DMS79 (cell line): ENCODE measurements around the gene ZNF536.
"Not testable (repeated sequence)": the region's sequence is repeated elsewhere in the genome, so short reads cannot be mapped to it uniquely, and the experiment has no call there.

Experiments
- DNase-seq: peaks from one replicate; lab custom pipeline; 2025; lab: John Stamatoyannopoulos, UW

Gene ZNF536

DNA sequence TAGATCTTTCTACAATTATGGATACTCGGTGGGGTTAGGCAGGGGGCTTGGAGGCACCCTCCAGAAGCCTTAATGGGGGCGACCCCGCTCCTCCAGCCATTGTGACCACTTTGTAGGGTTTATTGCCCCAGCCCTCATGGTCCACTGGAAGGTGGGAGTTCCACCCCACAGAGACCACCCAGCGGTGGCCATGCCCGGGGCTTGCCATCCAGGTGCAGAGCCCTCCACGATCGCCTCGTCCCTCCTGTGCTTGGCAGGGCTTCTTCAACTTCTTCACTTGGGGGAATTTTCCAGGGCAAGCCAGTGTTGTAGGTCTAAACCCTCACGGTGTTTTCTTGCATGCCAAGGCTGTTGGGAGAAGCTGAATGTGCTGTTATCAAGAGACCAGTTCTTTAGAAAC lies 16.1 kb downstream of the ZNF536 start:
- DNase-seq = no peak

DNA sequence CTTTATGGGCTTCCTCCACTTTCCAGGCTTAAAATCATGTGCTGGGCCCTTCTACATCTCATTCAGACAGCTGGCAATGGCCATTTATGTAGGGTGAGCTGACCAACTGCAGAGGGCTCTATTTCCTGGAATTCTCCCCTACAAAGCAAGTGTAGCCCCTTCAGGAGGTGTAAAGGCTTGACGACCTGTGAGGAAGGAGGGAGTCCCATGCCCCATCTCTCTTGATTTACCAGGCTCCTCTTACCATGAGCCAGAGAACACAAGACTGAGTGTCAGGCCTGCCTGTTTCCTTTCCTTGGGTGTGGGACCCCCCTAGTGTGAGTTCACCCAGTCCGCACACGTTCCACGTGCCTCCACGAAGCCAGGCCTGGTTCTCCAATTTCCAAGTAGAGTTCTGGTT lies 16.6 kb downstream of the ZNF536 start:
- DNase-seq = no peak

DNA sequence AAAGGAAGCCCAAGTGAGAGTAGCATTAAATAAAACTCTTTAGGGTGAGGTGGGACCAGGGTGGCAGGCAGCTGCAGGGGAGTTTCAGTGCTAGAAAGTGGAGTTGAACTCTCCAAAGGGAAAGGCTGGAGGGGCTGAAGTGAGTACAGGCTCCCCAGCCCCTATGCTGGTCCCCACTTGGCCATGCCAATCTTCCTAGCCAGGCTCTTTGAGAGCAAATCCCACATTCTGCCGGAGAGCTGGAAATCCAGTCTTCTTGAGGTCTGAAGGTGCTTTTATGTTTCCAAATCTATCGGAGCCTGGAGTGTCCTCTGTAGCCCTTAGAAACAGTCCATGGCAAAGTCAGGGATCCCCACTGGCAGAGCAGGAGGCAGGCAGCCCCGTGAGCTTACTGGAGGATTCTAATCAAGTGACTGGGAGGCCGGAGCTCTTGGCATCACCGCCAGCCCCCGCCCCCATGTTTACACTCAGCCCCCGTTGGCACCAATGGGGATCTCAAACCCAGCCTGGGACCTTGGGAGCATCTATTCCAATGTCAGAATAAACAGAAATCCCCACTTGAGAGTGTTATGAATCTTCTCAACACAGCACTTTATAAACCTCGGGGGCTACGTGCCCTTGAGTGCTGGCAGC lies 18.3 kb downstream of the ZNF536 start:
- DNase-seq = no peak

DNA sequence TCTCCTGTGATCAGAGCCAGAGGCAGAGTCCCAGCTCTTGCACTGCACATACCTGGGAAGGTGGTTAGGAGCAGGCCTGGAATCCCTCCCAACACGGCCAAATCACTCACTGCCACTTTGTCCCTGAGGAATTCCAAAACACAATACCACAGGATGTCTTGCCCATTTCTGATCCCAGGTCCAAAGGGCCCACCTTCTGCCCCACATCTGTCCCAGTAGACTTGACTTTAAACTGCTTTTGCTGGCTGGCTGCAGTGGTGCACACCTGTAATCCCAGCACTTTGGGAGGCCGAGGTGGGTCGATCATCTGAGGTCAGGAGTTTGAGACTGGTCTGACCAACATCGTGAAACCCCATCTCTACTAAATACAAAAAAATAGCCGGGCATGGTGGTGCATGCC lies 18.9 kb downstream of the ZNF536 start:
- no peak for DNase-seq

DNA sequence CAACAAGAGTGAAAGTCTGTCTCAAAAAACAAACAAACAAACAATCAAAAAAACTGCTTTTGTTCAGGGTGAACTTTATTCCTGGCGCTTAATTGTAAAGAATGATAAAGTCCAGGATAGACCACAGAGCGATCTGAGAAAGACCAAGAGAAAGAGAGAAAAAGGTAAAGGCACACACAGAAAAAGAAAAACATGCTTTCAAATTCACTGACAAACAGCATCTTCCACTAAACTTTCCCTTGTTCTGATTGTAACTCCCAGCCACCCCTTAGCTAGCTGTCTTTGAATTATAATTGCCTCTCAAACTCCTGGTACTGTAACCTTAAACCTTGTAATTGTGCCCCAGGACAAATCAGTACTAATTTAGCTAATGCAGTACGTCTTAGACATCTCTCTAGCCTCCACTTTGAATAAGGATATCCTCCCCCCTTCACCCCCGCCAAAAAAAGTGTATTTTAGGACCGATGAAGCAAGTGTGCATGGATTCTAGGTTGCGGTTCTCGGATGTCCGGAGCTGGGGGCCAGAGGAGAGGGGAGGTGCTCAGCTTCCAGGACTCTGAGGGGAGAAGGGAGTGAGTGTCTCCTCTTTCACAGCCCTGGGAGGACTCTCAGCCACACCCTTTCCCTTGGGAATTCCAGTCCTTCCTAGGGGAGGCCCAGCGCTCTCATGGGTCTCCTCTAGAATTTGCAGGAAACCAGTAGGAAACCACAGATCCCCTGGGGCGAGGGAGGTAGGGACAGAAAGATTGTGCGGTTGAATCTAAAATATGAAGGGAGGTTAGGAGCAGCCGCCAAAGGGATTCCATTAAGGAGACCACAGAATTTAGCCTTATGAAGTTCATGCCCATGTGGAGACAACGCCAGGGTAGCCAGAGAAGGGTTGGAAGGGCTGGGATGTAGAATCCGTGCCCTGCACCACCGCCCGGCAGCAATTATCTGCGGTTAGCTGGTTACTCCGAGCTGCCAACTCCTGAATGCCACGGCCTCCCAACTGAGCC lies 19.7 kb downstream of the ZNF536 start:
- DNase-seq = no peak

DNA sequence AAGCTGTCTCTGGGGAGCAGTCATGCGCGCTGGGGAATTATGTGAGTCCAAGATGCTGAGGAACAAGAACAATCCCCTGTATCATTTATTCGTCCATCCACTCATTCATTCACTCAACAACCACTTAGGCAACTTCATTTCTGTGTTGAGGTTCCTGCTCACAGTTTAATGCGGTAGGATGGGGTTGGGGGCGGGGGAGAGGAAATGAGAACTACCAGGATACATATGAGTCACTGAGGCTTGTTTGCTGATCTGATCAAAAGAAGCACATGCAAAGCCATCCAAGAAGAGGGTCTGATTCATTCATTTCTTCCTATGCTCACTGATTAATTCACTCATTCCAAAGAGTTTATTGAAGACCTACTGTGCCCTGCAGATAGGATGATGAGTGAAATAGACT lies 20.9 kb downstream of the ZNF536 start:
- DNase-seq = no peak

DNA sequence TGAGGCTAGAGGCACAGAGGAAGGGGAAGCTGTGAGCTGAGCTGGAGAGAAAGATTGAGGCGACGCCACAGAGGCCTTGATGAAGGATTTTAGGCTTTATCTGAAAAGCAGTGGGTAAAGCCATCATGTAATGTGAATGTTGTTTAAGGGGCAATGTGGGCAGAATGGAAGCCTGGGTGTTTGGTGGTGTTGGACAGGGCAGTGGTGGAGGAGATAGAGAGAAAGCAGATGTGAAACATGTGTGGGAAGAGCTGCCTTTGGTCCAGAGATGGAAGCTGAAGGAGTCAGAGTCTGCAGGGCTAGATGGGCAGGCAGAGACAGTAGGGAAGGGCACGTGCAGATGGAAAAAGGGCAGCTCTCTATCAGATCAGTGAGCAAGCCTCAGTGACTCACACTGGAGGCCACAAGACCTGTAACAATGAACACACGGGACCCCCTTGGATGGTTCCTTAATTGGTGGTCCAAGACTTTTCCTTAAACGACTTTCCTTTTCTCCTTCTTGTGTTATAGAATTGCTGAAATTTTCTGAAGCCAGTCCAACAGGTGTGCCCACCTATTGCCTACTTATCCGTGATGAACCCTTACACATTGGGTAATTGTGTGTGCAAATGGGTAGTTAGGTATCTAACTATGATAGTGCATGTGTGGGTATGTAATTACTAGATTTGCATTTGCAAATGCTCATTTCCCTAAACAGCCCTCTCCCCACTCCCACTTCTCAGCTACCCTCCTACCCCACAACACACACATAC lies 21.7 kb downstream of the ZNF536 start:
- no peak for DNase-seq

DNA sequence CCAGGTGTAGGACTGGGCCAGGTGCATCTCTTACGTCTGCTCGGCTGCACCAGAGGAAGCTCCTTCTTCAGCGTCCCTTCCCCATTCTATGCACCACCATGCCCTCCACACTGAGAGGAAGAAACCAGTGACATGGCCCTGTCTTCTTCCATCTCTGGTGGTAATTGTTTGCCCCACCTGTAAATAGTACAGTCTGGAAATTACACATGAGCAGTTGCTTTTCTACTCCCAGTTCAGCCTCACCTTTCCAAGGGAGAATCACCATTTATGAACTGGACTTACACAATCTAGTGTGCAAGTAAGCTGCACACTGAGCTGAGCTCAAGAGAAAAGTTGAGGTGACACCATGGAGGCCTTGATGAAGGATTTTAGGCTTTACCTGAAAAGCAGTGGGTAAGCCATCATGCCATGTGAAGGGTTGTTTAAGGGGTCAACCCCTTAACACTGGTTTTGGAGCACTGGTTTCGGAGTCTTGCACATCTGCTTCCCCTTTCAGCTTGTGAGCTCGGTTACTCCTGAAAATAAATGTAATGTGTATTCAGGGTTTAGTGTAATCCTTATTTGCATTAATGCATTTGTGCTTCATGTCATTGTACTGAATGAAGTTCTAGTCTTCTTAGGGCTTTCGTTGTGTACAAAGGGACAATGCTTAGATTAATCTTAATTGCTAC lies 22.4 kb downstream of the ZNF536 start:
- no peak for DNase-seq

DNA sequence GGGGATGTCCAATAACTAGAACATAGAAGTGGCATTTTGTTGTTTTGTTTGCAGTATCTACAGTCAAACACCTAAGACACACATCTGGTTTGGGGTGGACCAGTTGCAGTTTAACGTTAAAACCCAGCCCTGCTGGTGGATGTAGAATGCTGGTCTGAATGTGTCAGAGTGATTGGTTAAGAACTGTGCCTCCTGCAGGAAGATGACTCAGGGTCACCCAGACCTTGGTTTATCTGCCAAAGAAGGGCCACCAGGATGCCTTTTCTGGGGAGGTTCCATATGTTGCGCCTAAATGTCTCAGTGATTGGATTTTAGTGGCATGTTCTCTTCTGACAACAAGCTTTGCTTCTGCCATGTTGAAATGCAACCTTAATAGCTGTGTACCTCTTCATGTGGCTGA lies 23.1 kb downstream of the ZNF536 start:
- DNase-seq = no peak

DNA sequence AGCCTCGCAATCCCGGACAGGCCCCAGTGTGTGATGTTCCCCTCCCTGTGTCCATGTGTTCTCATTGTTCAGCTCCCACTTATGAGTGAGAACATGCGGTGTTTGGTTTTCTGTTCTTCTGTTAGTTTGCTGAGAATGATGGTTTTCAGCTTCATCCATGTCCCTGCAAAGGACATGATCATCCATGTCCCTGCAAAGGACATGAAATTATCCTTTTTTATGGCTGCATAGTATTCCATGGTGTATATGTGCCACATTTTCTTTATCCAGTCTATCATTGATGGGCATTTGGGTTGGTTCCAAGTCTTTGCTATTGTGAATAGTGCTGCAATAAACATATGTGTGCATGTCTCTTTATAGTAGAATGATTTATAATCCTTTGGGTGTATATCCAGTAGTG lies 26.4 kb downstream of the ZNF536 start:
- not testable (repeated sequence) for DNase-seq

DNA sequence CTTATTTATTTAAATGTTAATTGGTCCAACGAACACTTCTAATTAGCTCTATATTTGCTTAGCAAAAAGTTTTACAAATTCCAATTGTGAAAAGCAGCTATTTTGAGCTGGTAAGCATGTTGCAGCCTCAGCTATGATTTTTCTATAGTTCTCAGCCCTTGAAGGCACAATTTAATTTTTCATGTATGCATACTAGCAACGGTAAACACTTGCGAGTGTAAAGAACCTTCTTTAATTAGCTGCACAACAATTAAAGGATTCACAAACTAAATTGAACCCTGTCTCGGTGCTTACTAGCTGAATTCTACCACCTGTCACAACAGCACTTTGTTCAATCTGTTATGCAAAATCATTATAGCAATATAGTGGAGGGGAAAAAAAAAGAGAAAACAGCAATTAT lies 29.8 kb downstream of the ZNF536 start:
- DNase-seq = no peak

DNA sequence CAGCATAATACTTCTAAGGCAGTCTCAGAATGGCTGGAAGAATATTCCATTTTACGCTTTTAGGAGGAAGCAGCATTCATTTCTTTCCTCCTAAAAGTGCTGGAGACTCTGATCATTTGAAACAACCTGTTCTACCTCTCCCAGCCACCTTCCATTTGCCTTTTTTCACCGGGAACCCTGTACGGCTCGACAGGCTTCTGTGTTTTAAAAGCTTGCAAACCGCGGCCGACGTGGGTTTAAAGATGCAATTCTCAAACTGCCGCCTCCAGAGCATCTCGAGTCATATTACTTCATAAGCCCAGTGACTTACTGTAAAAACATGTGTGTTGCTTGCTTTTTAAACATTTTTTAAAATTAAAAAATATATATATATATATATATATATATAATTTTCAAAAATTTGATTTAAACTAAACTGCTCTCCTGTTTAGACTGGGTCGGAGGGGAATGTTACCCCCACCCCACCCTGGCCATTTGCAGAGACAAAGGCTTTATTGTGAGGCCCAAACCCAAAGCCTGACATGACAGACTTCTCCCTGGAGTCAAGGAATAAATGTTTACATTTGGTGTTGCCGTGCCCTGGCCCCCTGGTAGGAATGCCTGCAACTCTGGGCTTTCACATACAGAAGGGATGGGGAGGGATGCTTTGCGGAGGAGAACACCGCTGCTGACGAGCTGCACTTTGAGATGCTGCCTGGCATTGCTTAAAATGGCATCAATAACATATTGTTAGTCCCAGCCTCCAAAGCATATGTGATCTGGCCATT lies 30.4 kb downstream of the ZNF536 start:
- no peak for DNase-seq

DNA sequence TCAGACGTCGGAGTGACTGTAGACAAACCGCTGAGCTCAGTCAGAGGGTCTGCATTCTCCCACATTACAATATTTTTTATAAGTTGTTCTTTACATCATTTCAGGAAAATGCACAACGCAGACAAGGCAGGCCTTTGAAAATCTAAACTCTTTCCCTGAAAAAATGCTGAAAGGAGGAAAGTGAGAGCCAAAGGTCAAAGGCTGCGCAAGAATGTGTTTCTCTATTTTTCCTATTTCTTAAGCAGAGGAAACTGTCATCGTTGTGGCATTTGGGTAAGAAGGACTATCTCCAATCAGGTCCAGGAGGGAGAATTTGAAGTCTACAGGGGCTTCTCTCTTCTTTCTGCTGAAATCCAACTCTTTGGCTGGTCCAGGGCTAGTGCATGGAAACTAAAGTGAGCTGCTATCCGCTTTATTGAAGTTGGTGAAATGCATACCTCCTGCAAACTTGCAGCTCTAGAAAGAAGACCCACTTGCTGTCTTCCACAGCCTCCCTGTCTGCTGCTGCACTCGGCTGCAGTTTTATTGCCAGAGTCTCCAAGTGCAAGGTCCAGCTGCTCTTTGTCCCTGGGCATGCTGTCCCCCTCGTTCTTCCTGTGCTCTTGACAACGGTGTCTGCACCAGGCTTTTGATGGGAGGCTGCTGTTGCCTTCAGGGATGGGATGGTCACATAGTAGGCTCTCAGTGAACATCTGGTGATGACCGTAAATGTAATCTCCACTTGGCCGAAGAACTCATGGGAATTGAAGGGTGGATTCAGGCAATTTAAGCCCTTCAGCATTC lies 31.2 kb downstream of the ZNF536 start:
- DNase-seq = no peak

DNA sequence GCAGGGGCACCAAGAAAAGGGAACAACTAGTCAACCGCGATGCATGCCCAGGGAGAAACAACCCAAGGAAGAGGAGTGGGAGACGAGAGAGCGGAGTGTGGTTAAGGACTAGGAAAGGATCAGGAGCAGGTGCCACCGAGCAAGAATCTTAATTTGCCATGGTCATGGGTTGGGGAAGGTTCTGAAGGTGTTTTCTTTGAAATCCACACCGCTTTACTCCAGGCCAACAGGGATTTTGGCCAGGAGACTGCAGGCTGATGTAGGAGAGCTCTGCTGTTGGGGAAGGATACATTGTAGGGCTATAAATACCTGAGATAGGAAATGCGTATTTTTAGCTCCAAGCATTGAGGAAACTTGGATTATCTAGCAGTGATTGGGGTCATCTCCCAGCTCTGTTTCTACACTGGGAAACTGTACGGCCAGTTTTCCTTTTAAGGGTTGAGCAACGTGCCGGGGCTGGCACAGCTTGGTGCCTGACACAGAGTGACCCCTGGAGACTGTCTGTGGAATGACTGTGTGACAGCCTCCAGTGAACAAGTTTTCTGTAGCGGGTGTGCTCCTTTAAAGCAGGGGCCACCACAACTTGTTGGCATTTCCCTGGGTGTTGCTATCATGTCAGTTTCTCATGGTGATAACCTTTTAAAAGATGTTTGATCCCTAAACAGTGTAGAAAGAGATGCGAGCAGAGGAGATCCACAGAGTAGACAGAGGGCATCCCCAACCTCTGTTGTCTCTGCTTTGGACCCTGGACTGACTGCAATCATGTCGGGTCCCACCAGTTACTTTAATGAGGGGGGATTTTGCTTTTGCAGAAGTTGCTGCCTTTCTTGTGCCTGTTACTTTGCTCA lies 34.3 kb downstream of the ZNF536 start:
- no peak for DNase-seq

DNA sequence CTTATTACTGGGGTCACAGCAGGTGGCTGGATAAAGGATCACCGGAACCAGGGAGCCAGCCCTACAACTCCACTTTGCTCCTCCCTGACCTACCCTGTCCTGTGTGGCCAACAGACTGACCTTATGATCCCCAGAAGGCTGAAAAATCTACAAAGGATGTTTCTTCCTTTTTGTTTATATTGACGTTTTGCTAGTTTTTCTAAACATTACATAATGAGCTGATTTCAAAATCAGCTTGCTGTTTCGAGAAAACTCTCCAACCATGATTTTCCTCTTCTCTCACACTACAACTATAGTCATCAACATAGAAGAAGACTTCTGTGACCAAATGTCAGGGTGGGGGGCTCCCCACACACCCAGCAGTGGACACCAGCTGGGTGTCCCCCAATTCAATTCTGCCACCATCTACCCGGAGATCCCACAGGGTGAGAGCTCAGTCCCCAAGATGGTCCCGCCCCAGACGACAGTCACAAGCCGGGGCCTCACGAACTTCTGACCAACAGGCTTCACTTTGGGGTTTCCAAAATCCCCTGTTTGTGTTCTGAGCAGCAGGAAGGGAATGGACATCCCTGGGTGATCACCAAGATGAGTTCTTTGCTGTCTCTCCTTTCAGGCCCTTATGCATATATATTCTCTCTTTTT lies 35.0 kb downstream of the ZNF536 start:
- no peak for DNase-seq

DNA sequence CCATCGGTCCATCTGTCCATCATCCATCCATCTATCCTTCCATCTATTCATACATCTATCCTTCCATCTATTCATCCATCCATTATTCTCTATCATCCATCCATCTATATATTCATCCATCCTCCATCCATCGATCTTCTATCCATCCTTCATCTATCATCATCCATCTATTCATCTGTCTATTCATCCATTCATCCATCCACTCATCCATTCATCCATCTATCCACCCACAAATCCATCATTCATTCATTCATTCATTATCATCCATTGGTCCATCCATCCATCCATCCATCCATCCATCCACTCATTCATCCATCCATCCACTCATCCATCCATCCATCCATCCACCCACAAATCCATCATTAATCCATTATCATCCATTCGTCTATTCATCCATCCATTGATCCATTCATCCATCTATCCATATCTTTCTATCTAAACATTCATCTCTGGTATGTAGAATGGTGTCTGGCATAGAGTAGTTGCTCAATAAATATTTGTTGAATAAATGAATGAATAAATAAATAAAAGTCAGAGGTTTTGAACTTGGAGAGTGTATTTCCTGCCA lies 36.6 kb downstream of the ZNF536 start:
- no peak for DNase-seq

DNA sequence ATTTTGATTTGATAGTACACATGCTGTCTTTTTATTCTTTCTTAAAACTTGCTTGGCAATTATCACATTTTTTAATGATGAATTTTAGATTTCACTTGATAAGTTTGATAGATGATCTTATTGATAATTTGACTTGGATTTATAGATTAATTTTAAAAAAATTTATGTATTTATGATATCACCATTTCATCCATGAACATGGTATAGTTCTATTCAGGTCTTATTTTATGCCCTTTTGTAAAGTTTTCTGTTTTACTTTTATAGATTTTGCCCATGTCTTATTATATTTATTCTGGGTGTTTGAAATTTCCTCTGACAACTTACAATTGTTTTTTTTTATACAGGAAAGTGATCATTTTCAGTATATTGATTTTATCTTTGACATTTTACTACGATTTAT lies 39.5 kb downstream of the ZNF536 start:
- no peak for DNase-seq

DNA sequence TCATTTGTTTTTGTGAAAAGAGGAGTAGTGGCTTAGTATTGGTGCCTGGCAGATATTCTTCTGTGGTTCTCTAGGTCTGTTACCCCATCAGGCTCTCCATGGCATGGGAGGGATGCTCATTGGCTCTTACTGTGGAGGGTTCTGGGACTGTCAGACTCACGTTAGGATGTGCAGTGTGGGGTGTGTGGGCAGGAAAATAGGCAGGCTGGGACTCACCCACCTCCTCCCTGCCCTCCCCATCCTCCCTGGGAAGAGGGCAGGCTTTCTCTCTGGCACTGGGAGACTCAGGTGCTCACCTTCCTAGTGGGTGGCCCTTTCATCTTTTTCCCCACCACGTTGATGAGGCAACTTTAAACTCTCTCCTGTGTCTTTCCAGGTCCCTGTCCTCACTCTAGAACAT lies 44.2 kb downstream of the ZNF536 start:
- no peak for DNase-seq

DNA sequence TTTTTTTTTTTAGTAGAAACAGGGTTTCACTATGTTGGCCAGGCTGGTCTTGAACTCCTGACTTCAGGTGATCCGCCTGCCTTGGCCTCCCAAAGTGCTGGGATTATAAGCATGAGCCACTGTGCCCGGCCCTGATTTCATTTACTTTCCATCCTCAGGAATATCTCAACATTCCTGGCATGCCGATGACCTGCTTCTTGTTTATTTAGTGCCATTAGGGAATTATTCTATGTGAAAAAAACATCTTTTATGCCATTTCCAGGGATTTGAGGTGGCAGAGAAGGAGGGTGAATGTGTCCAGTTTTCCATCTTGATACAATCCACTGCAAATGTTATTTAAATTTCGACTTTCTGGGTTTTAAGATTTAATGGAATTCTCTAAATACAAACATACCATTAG lies 45.0 kb downstream of the ZNF536 start:
- not testable (repeated sequence) for DNase-seq
